SK-N-SH (cell line): ENCODE measurements around the gene ZNG1A. TPM values are rescaled to one million over a fixed set of nuclear protein-coding genes. Genes with fewer than 3 reads are reported as not detected.

ENCODE experiments used
- CTCF ChIA-PET: fragments of 300-600, 350-600 bp; formaldehyde crosslinking; extraction: SDS; loops from one replicate; lab custom pipeline; 2021; lab: Yijun Ruan, JAX
- POLR2A ChIA-PET: fragments of 350-600 bp; sonication (Branson Sonifier 250); formaldehyde crosslinking; extraction: SDS; loops from one replicate; lab custom pipeline; 2020; ENCODE audit warnings: antibody characterized with exemption, inconsistent platforms; lab: Yijun Ruan, JAX
- DNase-seq: peaks from one replicate; pipeline ENCODE4 v3.0.0; 2012
- H2AFZ ChIP-seq: fragments of 200-600 bp; sonication (generic); 2 replicates; pipeline ENCODE4 v1.8.1; 2016; ENCODE audit warnings: antibody characterized with exemption, mild to moderate bottlenecking, low read depth
- H3F3A ChIP-seq: fragments of 200-600 bp; sonication (generic); replicated peaks from 2 replicates; pipeline ENCODE3; 2016; ENCODE audit warnings: antibody characterized with exemption, mild to moderate bottlenecking; ENCODE audit not compliant: insufficient read depth
- H3K27ac ChIP-seq, 2 experiments: fragments of 200-500 bp in 1 of 2; fragments of 200-600 bp in 1 of 2; sonication (Bioruptor generic) in 1 of 2; sonication (generic), shearing (Covaris generic) in 1 of 2; 2 replicates each; pipeline versions ENCODE4 v1.5.1 to v1.6.1; 2014 to 2016; ENCODE audit warnings: low read depth in 2 of 2, inconsistent platforms in 1 of 2, low read length in 1 of 2, mild to moderate bottlenecking in 1 of 2, mixed read lengths in 1 of 2
- H3K27me3 ChIP-seq: fragments of 200-600 bp; sonication (generic), shearing (Covaris generic); 2 replicates; pipeline ENCODE4 v1.6.1; 2016; ENCODE audit warnings: mixed run types; ENCODE audit not compliant: insufficient read depth
- H3K36me3 ChIP-seq, 2 experiments: fragments of 200-500 bp in 1 of 2; fragments of 200-600 bp in 1 of 2; sonication (Bioruptor generic) in 1 of 2; sonication (generic) in 1 of 2; replicated peaks in 1 of 2; 2 replicates each; pipeline versions ENCODE3 to v1.5.1; 2014 to 2016; ENCODE audit warnings: low read length in 1 of 2, mild to moderate bottlenecking in 1 of 2; ENCODE audit not compliant: insufficient read depth in 2 of 2, control insufficient read depth in 1 of 2
- H3K4me1 ChIP-seq, 2 experiments: fragments of 200-500 bp in 1 of 2; fragments of 200-600 bp in 1 of 2; sonication (Bioruptor generic) in 1 of 2; sonication (generic), shearing (Covaris generic) in 1 of 2; 2 replicates each; pipeline versions ENCODE4 v1.5.1 to v1.6.1; 2014 to 2016; ENCODE audit warnings: low read depth in 1 of 2, low read length in 1 of 2, mixed run types in 1 of 2; ENCODE audit not compliant: insufficient read depth in 2 of 2, control insufficient read depth in 1 of 2
- H3K4me2 ChIP-seq: fragments of 200-600 bp; sonication (generic), shearing (Covaris generic); 2 replicates; pipeline ENCODE4 v1.6.1; 2017; ENCODE audit warnings: mixed run types
- H3K4me3 ChIP-seq, 2 experiments: fragments of 200-500 bp in 1 of 2; fragments of 200-600 bp in 1 of 2; sonication (Bioruptor generic) in 1 of 2; sonication (generic), shearing (Covaris generic) in 1 of 2; 2 replicates each; pipeline versions ENCODE4 v1.5.1 to v1.8.1; 2014 to 2016; ENCODE audit warnings: low read depth in 2 of 2, inconsistent platforms in 1 of 2, low read length in 1 of 2, mild to moderate bottlenecking in 1 of 2, mixed read lengths in 1 of 2, moderate library complexity in 1 of 2
- H3K79me2 ChIP-seq: fragments of 200-600 bp; sonication (generic); 2 replicates; pipeline ENCODE4 v1.8.1; 2017; ENCODE audit warnings: mild to moderate bottlenecking; ENCODE audit not compliant: insufficient read depth
- H3K9ac ChIP-seq: fragments of 200-600 bp; sonication (generic); 2 replicates; pipeline ENCODE4 v1.6.1; 2017; ENCODE audit warnings: mixed run types
- H3K9me2 ChIP-seq: fragments of 200-600 bp; sonication (generic); 2 replicates; pipeline ENCODE4 v1.6.1; 2017; ENCODE audit warnings: mixed run types
- H3K9me3 ChIP-seq: fragments of 200-600 bp; sonication (generic); 2 replicates; pipeline ENCODE4 v1.6.1; 2017; ENCODE audit warnings: mixed run types, mild to moderate bottlenecking, moderate library complexity
- H4K20me1 ChIP-seq: fragments of 200-600 bp; sonication (generic); 2 replicates; pipeline ENCODE4 v1.6.1; 2017; ENCODE audit warnings: mild to moderate bottlenecking, mixed run types; ENCODE audit not compliant: insufficient read depth
- CHD2 ChIP-seq: fragments of 150-350 bp; IDR thresholded peaks from 2 replicates; pipeline ENCODE4 v1.6.1; 2018; ENCODE audit warnings: low read length; ENCODE audit not compliant: partially characterized antibody
- CTCF ChIP-seq: fragments of 200-600 bp; sonication (generic); IDR thresholded peaks from 2 replicates; pipeline ENCODE4 v1.6.1; 2017; ENCODE audit warnings: antibody characterized with exemption, mild to moderate bottlenecking, moderate library complexity
- ELF1 ChIP-seq: IDR thresholded peaks from 2 replicates; pipeline ENCODE4 v1.4.0; 2012
- FOXM1 ChIP-seq: IDR thresholded peaks from 2 replicates; pipeline ENCODE4 v1.4.0; 2012; ENCODE audit warnings: low read depth, mild to moderate bottlenecking
- IRF3 ChIP-seq: fragments of 150-350 bp; IDR thresholded peaks from 2 replicates; pipeline ENCODE4 v1.6.1; 2016; ENCODE audit warnings: mild to moderate bottlenecking, low read depth, low read length
- MEF2A ChIP-seq: IDR thresholded peaks from 2 replicates; pipeline ENCODE4 v1.4.0; 2012; ENCODE audit warnings: low read depth, borderline replicate concordance
- MXI1 ChIP-seq: IDR thresholded peaks from 2 replicates; pipeline ENCODE4 v1.6.1; 2012; ENCODE audit warnings: mild to moderate bottlenecking, low read depth, low read length, improper control_type of control experiment
- NRF1 ChIP-seq: IDR thresholded peaks from 2 replicates; pipeline ENCODE4 v1.6.1; 2012; ENCODE audit warnings: low read depth, mild to moderate bottlenecking, low read length
- POLR2AphosphoS5 ChIP-seq: IDR thresholded peaks from 2 replicates; pipeline ENCODE4 v1.6.1; 2012; ENCODE audit warnings: low read depth, low read length
- RAD21 ChIP-seq: IDR thresholded peaks from 2 replicates; pipeline ENCODE4 v1.6.1; 2012; ENCODE audit warnings: mild to moderate bottlenecking, low read length
- RFX5 ChIP-seq: IDR thresholded peaks from 2 replicates; pipeline ENCODE4 v1.6.1; 2012; ENCODE audit warnings: mild to moderate bottlenecking, improper control_type of control experiment, low read length
- SMC3 ChIP-seq: IDR thresholded peaks from 2 replicates; pipeline ENCODE4 v1.6.1; 2012; ENCODE audit warnings: low read depth, low read length, improper control_type of control experiment
- USF1 ChIP-seq: IDR thresholded peaks from 2 replicates; pipeline ENCODE4 v1.4.0; 2012; ENCODE audit warnings: low read depth, borderline replicate concordance
- USF2 ChIP-seq: fragments of 150-350 bp; IDR thresholded peaks from 2 replicates; pipeline ENCODE4 v1.6.1; 2017; ENCODE audit warnings: antibody characterized with exemption, low read length, low read depth, borderline replicate concordance
- YY1 ChIP-seq: IDR thresholded peaks from 2 replicates; pipeline ENCODE4 v1.4.0; 2012; ENCODE audit warnings: low read depth, mild to moderate bottlenecking
- WGBS: methylation state at CpG from one replicate; pipeline ENCODE4 v1.1.6; 2017; ENCODE audit warnings: low lambda C conversion rate; 5-methylcytosine and 5-hydroxymethylcytosine counted together
- polyA plus RNA-seq, 3 experiments: library from polyadenylated mRNA; depleted of rRNA; stranded (reverse); fragments of >200 nt; gene quantifications; 2 replicates each; pipeline ENCODE4 v1.2.3, GENCODE V29; 2012
- TF ChIP-seq, protein P1 (sequence below): IDR thresholded peaks from 2 replicates; pipeline ENCODE4; 2012

ZNG1A gene
- polyA plus RNA-seq, 1 of the 3 experiments (the other 2 are of a cell fraction) = 14.3 TPM

DNA sequence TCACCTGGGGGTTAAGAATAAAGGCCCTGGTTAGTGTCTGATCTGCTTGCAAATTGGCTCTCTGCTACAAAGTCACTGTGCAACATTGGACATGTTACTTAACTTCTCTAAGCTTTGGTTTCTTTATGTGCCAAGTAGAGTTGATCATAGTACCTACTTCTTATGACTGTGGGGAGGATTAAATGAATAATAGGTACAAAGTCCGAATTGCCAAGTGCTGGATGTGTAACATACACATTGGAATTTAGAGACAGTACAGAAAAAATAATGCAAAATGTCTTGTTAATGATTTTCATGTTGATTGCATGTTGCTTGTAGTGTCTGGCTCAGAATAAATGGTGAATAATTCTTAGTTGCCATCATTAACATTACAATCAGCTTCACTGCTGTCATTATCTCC is 38.0 kb upstream of the ZNG1A start:
- Histone ChIP-seq H3K9ac (no peak overlapping the region), H3F3A (no peaks in the 10 kb centered on the region), H3K79me2 (no peaks in the 10 kb centered on the region), H3K9me2 (no peaks in the 10 kb centered on the region), H3K27me3 (peaks cover 30% of the 10 kb centered on the region), H3K9me3 (no peaks in the 10 kb centered on the region), H3K4me3 (no peak overlapping the region), H2AFZ (no peak overlapping the region), H3K4me1 (no peaks in the 10 kb centered on the region), H3K36me3 (no peaks in the 10 kb centered on the region), H4K20me1 (no peaks in the 10 kb centered on the region), H3K4me2 (no peak overlapping the region), H3K27ac (no peak overlapping the region)
- POLR2A ChIA-PET = no interaction called here
- 0% methylated on average over 1 of the region's 1 CpG for WGBS
- DNase-seq = no peak
- CTCF ChIA-PET = no interaction called here
- TF ChIP-seq SMC3 (no peak), MXI1 (no peak), USF2 (no peak), CHD2 (no peak), IRF3 (no peak), RAD21 (no peak), ELF1 (no peak), CTCF (no peak)
- TF ChIP-seq, protein P1, sequence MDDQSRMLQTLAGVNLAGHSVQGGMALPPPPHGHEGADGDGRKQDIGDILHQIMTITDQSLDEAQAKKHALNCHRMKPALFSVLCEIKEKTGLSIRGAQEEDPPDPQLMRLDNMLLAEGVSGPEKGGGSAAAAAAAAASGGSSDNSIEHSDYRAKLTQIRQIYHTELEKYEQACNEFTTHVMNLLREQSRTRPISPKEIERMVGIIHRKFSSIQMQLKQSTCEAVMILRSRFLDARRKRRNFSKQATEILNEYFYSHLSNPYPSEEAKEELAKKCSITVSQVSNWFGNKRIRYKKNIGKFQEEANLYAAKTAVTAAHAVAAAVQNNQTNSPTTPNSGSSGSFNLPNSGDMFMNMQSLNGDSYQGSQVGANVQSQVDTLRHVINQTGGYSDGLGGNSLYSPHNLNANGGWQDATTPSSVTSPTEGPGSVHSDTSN = no peak

DNA sequence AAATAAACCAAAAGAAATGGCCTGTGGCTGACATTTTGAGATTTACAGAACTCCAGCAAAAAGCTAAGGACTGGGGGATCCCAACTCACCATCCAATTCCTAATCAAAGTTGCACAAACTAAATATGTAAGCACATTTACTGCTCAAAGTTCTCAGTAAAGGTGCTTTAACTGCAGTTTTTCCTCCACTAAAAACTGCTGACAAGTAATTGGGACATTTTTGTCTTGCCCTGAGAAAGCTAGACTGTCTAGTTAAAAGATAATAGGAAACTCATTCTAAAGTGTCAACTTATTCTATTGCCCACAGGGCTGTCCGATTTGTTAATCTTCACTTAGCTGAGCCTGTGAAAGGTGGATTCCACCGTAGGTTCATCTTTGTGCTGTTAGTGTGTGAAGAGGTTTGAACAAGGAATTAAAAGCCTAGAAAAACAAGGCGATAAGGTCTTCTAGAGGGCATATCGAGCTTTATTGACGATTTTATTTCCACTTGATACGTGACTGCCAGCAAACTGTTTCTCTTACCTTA is 36.8 kb upstream of the ZNG1A start:
- Histone ChIP-seq H3K9me2 (no peaks in the 10 kb centered on the region), H3K4me2 (no peak overlapping the region), H3K4me3 (no peak overlapping the region), H3K9me3 (no peaks in the 10 kb centered on the region), H3K27ac (no peak overlapping the region), H3K4me1 (no peaks in the 10 kb centered on the region), H3K36me3 (no peaks in the 10 kb centered on the region), H4K20me1 (no peaks in the 10 kb centered on the region), H3K9ac (no peak overlapping the region), H3K27me3 (peaks cover 33% of the 10 kb centered on the region), H3F3A (no peaks in the 10 kb centered on the region), H3K79me2 (no peaks in the 10 kb centered on the region), H2AFZ (no peak overlapping the region)
- no peak for DNase-seq
- ChIA-PET POLR2A (no interaction called here), CTCF (no interaction called here)
- WGBS = 11% methylated on average over 6 of the region's 6 CpGs
- TF ChIP-seq CTCF (no peak), USF1 (no peak), ELF1 (no peak), FOXM1 (no peak), NRF1 (no peak), MEF2A (no peak), CHD2 (no peak), RFX5 (no peak), POLR2AphosphoS5 (no peak), YY1 (no peak)
- TF ChIP-seq, protein P1 = no peak
